ENCODE data around the gene ZFP14. TPM values are rescaled to one million over a fixed set of nuclear protein-coding genes. Genes with fewer than 3 reads are reported as not detected.
A peak's percentile ranks its signal among the peaks of the same experiment; 100 is the strongest.
"Not testable (repeated sequence)": the region's sequence is repeated elsewhere in the genome, so short reads cannot be mapped to it uniquely, and the experiment has no call there.

ZFP14 gene
- total and polyA plus RNA-seq, 4 experiments from 2014 or later: 2.1 to 21.2 (median 13.9) TPM

DNA sequence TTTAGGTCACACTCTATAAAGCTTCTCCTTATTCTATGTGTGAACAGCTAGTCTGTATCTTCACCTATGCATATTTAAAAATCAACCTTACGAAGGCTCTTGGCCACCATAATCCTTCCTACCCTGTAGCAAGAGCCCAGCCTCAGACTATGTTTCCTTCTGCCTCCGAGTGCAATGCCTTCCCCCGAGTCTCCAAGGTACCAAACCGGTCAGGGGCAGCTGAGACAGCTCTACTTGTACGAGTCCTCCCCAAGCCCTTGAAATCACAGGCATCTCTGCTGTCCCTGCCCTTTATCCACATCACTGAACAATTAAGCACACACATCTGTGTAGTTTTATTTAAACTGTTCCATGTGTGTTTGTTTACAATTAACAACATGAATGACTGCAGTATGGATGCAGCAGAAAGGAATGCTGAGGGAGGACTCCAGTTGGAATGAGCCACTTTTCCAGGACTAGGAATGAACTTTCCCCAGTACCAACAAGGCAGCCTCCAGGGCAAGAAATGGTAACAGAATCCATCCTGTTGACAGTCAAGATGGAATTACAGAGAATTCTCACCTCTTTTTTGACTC is 68.5 kb downstream of the ZFP14 start:
- DNase-seq; intact Hi-C loops (cut with micrococcal nuclease); H3K9me3 Mint-ChIP-seq; H3K27me3 ChIP-seq (ENCODE audit: insufficient read depth, low read length); H3K4me1 Mint-ChIP-seq; H3K36me3 ChIP-seq (ENCODE audit: insufficient read depth, low read length); H3K4me1 ChIP-seq (ENCODE audit: insufficient read depth, low read length); H3K27ac Mint-ChIP-seq; H3K27me3 Mint-ChIP-seq; H3K4me3 Mint-ChIP-seq; CTCF ChIA-PET (ENCODE audit: partially characterized antibody); H3K9me3 ChIP-seq (ENCODE audit: control insufficient read depth in 1 of 2, low read length in 2 of 2); H3K4me3 ChIP-seq (ENCODE audit: low read length in 2 of 2); H3K36me3 Mint-ChIP-seq; H3K27ac ChIP-seq (ENCODE audit: low read depth, low read length); POLR2A ChIA-PET (ENCODE audit: partially characterized antibody): not testable (repeated sequence)

DNA sequence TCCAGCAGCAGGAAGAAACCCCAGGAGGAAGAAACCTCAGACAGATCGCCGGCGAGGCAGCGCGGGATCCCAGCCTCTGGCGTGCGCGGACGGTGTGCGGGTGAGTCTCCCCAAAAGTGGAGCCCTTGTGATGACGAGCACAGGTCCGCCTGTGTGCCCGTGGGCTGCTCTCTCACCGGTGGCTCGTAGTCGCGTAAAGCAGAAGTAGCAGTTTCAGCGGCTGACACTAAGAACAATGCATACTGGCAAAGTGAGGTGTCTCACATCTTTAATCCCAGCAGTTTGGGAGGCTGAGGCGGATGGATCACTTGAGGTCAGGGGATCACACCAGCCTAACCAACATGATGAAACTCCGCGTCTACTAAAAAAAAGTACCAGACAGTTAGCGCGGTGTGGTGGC is 69.2 kb downstream of the ZFP14 start:
- intact Hi-C loops (cut with micrococcal nuclease); H3K4me1 Mint-ChIP-seq; DNase-seq; H3K9me3 ChIP-seq (ENCODE audit: control insufficient read depth in 1 of 2, low read length in 2 of 2); CTCF ChIA-PET (ENCODE audit: partially characterized antibody); H3K4me3 ChIP-seq (ENCODE audit: low read length in 2 of 2); H3K27me3 ChIP-seq (ENCODE audit: insufficient read depth, low read length); H3K36me3 Mint-ChIP-seq; H3K4me1 ChIP-seq (ENCODE audit: insufficient read depth, low read length); H3K36me3 ChIP-seq (ENCODE audit: insufficient read depth, low read length); POLR2A ChIA-PET (ENCODE audit: partially characterized antibody); H3K27me3 Mint-ChIP-seq; H3K27ac Mint-ChIP-seq; H3K27ac ChIP-seq (ENCODE audit: low read depth, low read length): not testable (repeated sequence)
- H3K4me3 Mint-ChIP-seq: peak overlapping the region in 1 of 8 donors; percentile 42
- peaks cover 0 to 10% (median 4%) of the 10 kb centered on the region in 8 donors for H3K9me3 Mint-ChIP-seq

DNA sequence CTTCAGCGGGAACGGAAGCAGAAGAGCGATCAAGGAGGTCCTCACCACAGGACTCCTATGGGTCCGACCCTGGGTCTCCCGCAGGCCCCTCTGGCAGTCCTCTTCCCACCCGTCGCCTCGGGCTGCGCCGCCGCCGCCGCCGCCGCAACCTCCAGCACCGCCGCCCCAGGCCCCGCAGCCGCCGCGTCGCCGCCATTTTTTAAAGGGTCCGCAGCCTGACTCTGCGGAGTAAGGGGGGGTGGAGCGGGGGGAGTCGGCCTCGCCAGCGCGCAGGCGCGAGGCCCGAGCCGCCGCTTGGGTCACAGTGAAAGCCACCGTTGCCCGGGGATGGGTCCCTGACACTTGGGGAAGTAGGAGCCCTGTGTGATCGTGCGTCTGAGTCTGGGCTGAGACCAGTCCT is 69.7 kb downstream of the ZFP14 start:
- DNase-seq: peak in 1 of 5 donors; percentile 17
- H3K4me3 Mint-ChIP-seq: peak overlapping the region in 1 of 8 donors; percentile 42
- H3K36me3 Mint-ChIP-seq: not testable (repeated sequence)

DNA sequence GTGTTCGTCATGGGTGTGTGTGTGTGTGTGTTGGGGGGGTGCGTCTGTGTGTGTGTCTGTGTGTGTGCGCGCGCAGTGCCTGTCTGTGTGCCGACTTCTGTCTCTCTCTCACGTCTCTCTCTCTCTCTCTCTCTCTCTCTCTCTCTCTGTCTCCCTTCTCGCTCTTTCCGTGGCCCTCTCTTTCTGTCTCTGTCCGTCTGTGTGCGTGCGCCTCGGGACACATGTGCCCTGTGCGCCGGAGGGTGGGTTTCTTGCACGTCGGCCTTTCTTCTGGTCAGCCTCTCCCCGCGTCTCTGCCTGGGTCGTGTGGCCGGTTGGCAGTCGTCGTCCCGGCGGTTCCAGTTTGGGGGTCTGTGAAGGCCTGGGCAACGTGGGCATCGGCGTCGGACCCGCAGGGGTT is 86.7 kb downstream of the ZFP14 start:
- H3K9me3 ChIP-seq (ENCODE audit: control insufficient read depth in 1 of 2, low read length in 2 of 2); CTCF ChIA-PET (ENCODE audit: partially characterized antibody); H3K4me3 Mint-ChIP-seq; H3K4me3 ChIP-seq (ENCODE audit: low read length in 2 of 2); H3K27me3 ChIP-seq (ENCODE audit: insufficient read depth, low read length); POLR2A ChIA-PET (ENCODE audit: partially characterized antibody); H3K27me3 Mint-ChIP-seq; H3K4me1 ChIP-seq (ENCODE audit: insufficient read depth, low read length); H3K36me3 Mint-ChIP-seq; intact Hi-C loops (cut with micrococcal nuclease); H3K9me3 Mint-ChIP-seq; H3K36me3 ChIP-seq (ENCODE audit: insufficient read depth, low read length); H3K27ac ChIP-seq (ENCODE audit: low read depth, low read length); H3K4me1 Mint-ChIP-seq; H3K27ac Mint-ChIP-seq; DNase-seq: not testable (repeated sequence)

More for the DNA sequence above, 69.7 kb downstream of the ZFP14 start:
- H3K27me3 Mint-ChIP-seq; CTCF ChIA-PET (ENCODE audit: partially characterized antibody); intact Hi-C loops (cut with micrococcal nuclease); H3K27me3 ChIP-seq (ENCODE audit: insufficient read depth, low read length); H3K4me1 Mint-ChIP-seq; POLR2A ChIA-PET (ENCODE audit: partially characterized antibody); H3K4me1 ChIP-seq (ENCODE audit: insufficient read depth, low read length); H3K4me3 ChIP-seq (ENCODE audit: low read length in 2 of 2); H3K36me3 ChIP-seq (ENCODE audit: insufficient read depth, low read length); H3K27ac Mint-ChIP-seq; H3K9me3 ChIP-seq (ENCODE audit: control insufficient read depth in 1 of 2, low read length in 2 of 2); H3K9me3 Mint-ChIP-seq; H3K27ac ChIP-seq (ENCODE audit: low read depth, low read length): not testable (repeated sequence)

Other genes starting within 250 kb of the ZFP14 start
- 100 to 1,000 TPM; 255 to 259 TPM for gene CAPNS1, start 239.1 kb downstream of the ZFP14 start, total RNA-seq
- gene CAPNS1, start 239.1 kb downstream of the ZFP14 start, polyA plus RNA-seq: 100 to 1,000 TPM; 123 to 184 TPM
- not detected for gene COX7A1, start 226.8 kb downstream of the ZFP14 start, total RNA-seq
- not detected for gene COX7A1, start 226.8 kb downstream of the ZFP14 start, polyA plus RNA-seq
- 10 to 100 TPM in 1 of 2 experiments, 1 to 10 TPM in 1; 8.4 to 10.9 TPM for gene ZNF565, start 164.5 kb downstream of the ZFP14 start, total RNA-seq
- 1 to 10 TPM in 1 of 2 donors, under 1 TPM in 1; 0.76 to 6.1 TPM for gene ZNF565, start 164.5 kb downstream of the ZFP14 start, polyA plus RNA-seq
- 10 to 100 TPM; 74.9 to 75.7 TPM for gene ZNF146, start 164.1 kb downstream of the ZFP14 start, total RNA-seq
- 10 to 100 TPM; 39.1 to 84.9 TPM for gene ZNF146, start 164.1 kb downstream of the ZFP14 start, polyA plus RNA-seq
- 1 to 10 TPM; 8.2 to 8.6 TPM for gene ZFP82, start 39.4 kb upstream of the ZFP14 start, total RNA-seq
- gene ZFP82, start 39.4 kb upstream of the ZFP14 start, polyA plus RNA-seq: 10 to 100 TPM in 1 of 2 donors, 1 to 10 TPM in 1; 8.3 to 12.3 TPM
- gene ZNF566, start 110.4 kb upstream of the ZFP14 start, total RNA-seq: 10 to 100 TPM; 25.9 to 30.6 TPM
- 10 to 100 TPM; 10.9 to 19.3 TPM for gene ZNF566, start 110.4 kb upstream of the ZFP14 start, polyA plus RNA-seq
- gene ZNF260, start 149.1 kb upstream of the ZFP14 start, total RNA-seq: 10 to 100 TPM; 15.4 to 18.8 TPM
- gene ZNF260, start 149.1 kb upstream of the ZFP14 start, polyA plus RNA-seq: 10 to 100 TPM in 1 of 2 donors, 1 to 10 TPM in 1; 6.4 to 11.3 TPM
- gene ZNF529, start 194.1 kb upstream of the ZFP14 start, total RNA-seq: 10 to 100 TPM; 32.8 to 33.5 TPM
- gene ZNF529, start 194.1 kb upstream of the ZFP14 start, polyA plus RNA-seq: 1 to 10 TPM; 7.9 to 8.8 TPM
- gene ZNF382, start 226.1 kb upstream of the ZFP14 start, total RNA-seq: 10 to 100 TPM; 21.1 to 21.9 TPM
- gene ZNF382, start 226.1 kb upstream of the ZFP14 start, polyA plus RNA-seq: 10 to 100 TPM in 1 of 2 donors, 1 to 10 TPM in 1; 3.1 to 11.8 TPM